Measurements from ENCODE around the gene PGC.

- TF ChIP-seq CTCF (conservative IDR thresholded peaks at IDR 0.05) (no peak), ZFX (IDR thresholded peaks at IDR 0.05) (no peak)
Measured at GRCh38 chr6:41733360-41733706, 13.9 kb downstream of the PGC start.
